Measurements from ENCODE around the gene PPT2. TPM values are rescaled to one million over a fixed set of nuclear protein-coding genes. Genes with fewer than 3 reads are reported as not detected.

The PPT2 gene
- total and polyA plus RNA-seq, 2 donors (not counting 3 experiments of a cell fraction or from before 2014, with no cell fraction given): 27.2 to 47.3 TPM

DNA sequence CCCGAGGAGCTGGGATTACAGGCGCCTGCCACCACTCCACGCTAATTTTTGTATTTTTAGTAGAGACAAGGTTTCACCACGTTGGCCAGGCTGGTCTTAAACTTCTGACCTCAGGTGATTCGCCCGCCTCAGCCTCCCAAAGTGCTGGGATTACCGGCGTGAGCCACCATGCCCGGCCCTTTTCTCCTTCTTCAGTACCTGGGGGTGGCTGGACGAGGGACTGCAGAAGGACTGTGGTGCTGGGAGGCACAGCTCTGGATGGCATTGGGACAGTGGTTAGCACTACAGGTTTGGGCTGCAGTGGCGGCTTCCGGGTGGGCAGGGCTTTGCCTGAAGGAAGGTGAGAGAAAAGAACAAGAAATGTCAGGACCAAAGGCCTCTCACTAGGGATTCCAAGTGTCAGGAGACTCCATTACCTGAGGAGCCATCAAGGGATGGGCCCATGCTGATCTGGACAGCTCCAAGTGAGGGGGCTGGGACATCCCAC is 33.3 kb upstream of the PPT2 start:
- BruUV-seq (replicated peaks): no TSS peak
- H3K4me3 ChIP-seq (replicated peaks in 1 of 3; ENCODE audit: insufficient read depth in 1 of 3, low read depth in 1 of 3, low read length in 3 of 3): no peak overlapping the region

More for the DNA sequence above, 33.3 kb upstream of the PPT2 start:
- intact Hi-C loops (cut with micrococcal nuclease): no loop called here
- CTCF ChIA-PET: interaction anchor here (0.7 to 1.4 kb wide), 3 partner anchors 10 to 75 kb away, joined by 3 read pairs; no protein-coding TSS in a partner anchor
- Histone ChIP-seq H3K36me3 (ENCODE audit: control insufficient read depth in 2 of 2, extremely low read depth in 1 of 2, insufficient read depth in 2 of 2, low read length in 2 of 2) (peaks cover 20 to 51% of the 10 kb centered on the region in 2 experiments), H2AFZ (ENCODE audit: low read depth, low read length) (no peak overlapping the region), H4K20me1 (replicated peaks; ENCODE audit: control insufficient read depth, extremely low read depth, insufficient read depth, low read length) (no peaks in the 10 kb centered on the region), H3K9me3 (replicated peaks; ENCODE audit: control insufficient read depth, insufficient read depth, low read length) (no peaks in the 10 kb centered on the region), H3K27ac (ENCODE audit: insufficient read depth, low read depth, low read length) (no peak overlapping the region), H3K27me3 (ENCODE audit: control insufficient read depth in 2 of 2, insufficient read depth in 2 of 2, low read length in 2 of 2) (no peaks in the 10 kb centered on the region), H3K4me2 (ENCODE audit: insufficient read depth, low read length) (no peak overlapping the region), H3K79me2 (ENCODE audit: control insufficient read depth, insufficient read depth, low read length) (no peaks in the 10 kb centered on the region), H3K9me1 (replicated peaks; ENCODE audit: control insufficient read depth, extremely low read depth, insufficient read depth, low read length) (no peaks in the 10 kb centered on the region), H3K4me1 (ENCODE audit: control insufficient read depth, extremely low read depth, insufficient read depth, low read length) (no peaks in the 10 kb centered on the region), H3K9ac (replicated peaks; ENCODE audit: extremely low read depth, insufficient read depth, low read length) (no peak overlapping the region)
- POLR2A ChIA-PET: no interaction called here
- no peak for DNase-seq (ENCODE audit: low read depth, low spot score)
- dilution Hi-C loops (cut with MboI; ENCODE audit: extremely low pct_ligation_motif_present, low sequenced_read_pairs): no loop called here
- no peak for FAIRE-seq
- TF ChIP-seq POLR2AphosphoS5 (IDR thresholded peaks at IDR 0.05; ENCODE audit: insufficient read depth, low read depth, low read length): no peak
- TF ChIP-seq JUN (IDR thresholded peaks at IDR 0.05; ENCODE audit: borderline replicate concordance, insufficient read depth, insufficient read length, low read depth): no peak
- no peak for TF ChIP-seq POLR2A (IDR thresholded peaks at IDR 0.05; ENCODE audit: low read depth, low read length)
- TF ChIP-seq FOS (IDR thresholded peaks at IDR 0.05; ENCODE audit: borderline replicate concordance, insufficient read depth, low read length): no peak
- TF ChIP-seq, protein P1, sequence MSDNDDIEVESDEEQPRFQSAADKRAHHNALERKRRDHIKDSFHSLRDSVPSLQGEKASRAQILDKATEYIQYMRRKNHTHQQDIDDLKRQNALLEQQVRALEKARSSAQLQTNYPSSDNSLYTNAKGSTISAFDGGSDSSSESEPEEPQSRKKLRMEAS (IDR thresholded peaks at IDR 0.05; ENCODE audit: insufficient read depth, insufficient read length): no peak
- TF ChIP-seq MYC (IDR thresholded peaks at IDR 0.05; ENCODE audit: low read depth, low read length): no peak
- TF ChIP-seq EZH2 (IDR thresholded peaks at IDR 0.05; ENCODE audit: borderline replicate concordance, low read depth, low read length, severe bottlenecking): no peak
- TF ChIP-seq, protein P2, sequence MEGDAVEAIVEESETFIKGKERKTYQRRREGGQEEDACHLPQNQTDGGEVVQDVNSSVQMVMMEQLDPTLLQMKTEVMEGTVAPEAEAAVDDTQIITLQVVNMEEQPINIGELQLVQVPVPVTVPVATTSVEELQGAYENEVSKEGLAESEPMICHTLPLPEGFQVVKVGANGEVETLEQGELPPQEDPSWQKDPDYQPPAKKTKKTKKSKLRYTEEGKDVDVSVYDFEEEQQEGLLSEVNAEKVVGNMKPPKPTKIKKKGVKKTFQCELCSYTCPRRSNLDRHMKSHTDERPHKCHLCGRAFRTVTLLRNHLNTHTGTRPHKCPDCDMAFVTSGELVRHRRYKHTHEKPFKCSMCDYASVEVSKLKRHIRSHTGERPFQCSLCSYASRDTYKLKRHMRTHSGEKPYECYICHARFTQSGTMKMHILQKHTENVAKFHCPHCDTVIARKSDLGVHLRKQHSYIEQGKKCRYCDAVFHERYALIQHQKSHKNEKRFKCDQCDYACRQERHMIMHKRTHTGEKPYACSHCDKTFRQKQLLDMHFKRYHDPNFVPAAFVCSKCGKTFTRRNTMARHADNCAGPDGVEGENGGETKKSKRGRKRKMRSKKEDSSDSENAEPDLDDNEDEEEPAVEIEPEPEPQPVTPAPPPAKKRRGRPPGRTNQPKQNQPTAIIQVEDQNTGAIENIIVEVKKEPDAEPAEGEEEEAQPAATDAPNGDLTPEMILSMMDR (IDR thresholded peaks at IDR 0.05; ENCODE audit: extremely low read depth in 1 of 2, insufficient read depth in 1 of 2, low read depth in 1 of 2, low read length in 2 of 2): no peak
- no peak for TF ChIP-seq GATA2 (IDR thresholded peaks at IDR 0.05; ENCODE audit: insufficient read depth, insufficient read length, low read depth, low read length)

All from endothelial cell of umbilical vein (primary cell).